Measurements from ENCODE around the gene SNAP91. TPM values are rescaled to one million over a fixed set of nuclear protein-coding genes. Genes with fewer than 3 reads are reported as not detected.
"Not testable (repeated sequence)": the region's sequence is repeated elsewhere in the genome, so short reads cannot be mapped to it uniquely, and the experiment has no call there.

The SNAP91 gene
- total RNA-seq, 3 donors from 2014 or later: 0.66 to 3.2 TPM; not detected in 1

DNA sequence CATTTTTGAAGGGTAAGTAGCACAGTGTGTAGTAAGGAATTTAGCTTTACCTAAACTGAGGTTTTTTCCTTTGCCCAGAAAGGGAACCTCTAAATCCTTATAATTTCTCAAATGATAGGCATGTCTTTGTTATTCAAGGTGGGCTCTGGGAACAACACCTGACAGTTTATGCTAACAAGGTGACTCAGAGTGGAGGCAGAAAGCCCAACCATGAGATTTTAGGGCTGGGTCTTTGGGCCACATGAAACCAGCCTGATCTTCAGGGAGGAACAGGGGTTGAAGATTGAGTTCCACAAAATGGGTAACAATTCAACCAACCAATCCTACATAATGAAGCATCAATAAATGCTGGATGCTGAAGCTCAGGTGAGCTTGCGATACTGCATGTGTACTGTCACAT lies 149.9 kb downstream of the SNAP91 start:
- DNase-seq (ENCODE audit: low spot score in 2 of 2): no peak
- Histone ChIP-seq H3K27me3 (no peaks in the 10 kb centered on the region), H3K4me3 (no peak overlapping the region), H3K4me1 (no peaks in the 10 kb centered on the region), H3K9me3 (no peaks in the 10 kb centered on the region), H3K27ac (no peak overlapping the region), H3K36me3 (no peaks in the 10 kb centered on the region)
- no peak for TF ChIP-seq POLR2AphosphoS5 (IDR thresholded peaks at IDR 0.05)
- no peak for TF ChIP-seq POLR2A (IDR thresholded peaks at IDR 0.05)
- TF ChIP-seq CTCF (IDR thresholded peaks at IDR 0.05): no peak
- intact Hi-C loops (cut with DNase I; ENCODE audit: low total_unique reads): no loop called here

DNA sequence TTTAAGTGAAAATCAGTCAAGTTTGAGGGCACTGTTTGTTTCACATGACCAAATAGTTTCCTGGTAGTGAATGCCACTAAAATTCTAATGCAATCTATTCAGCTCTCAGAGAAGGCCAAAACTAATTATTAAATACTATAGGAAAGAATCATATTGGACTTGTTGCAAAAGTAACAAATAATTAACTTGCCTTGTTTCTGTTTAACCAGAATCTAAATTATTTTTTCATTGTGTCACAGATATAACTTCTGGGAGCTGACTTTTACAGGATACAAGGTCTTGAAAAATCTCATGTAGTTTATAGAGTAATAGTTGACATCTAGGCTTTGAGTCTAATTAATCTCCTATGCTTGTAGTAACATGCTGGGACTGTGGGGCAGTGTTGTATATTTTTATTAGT lies 152.0 kb downstream of the SNAP91 start:
- no peaks in the 10 kb centered on the region for H3K9me3 ChIP-seq
- intact Hi-C loops (cut with DNase I; ENCODE audit: low total_unique reads): no loop called here
- H3K27me3 ChIP-seq: no peaks in the 10 kb centered on the region
- H3K4me3 ChIP-seq: no peak overlapping the region
- H3K27ac ChIP-seq: no peak overlapping the region
- TF ChIP-seq CTCF (IDR thresholded peaks at IDR 0.05) (no peak), POLR2AphosphoS5 (IDR thresholded peaks at IDR 0.05) (no peak), POLR2A (IDR thresholded peaks at IDR 0.05) (no peak)
- no peaks in the 10 kb centered on the region for H3K36me3 ChIP-seq
- no peaks in the 10 kb centered on the region for H3K4me1 ChIP-seq
- no peak for DNase-seq (ENCODE audit: low spot score in 2 of 2)

GRCh38 chr6:83551748-83552147 lies 157.2 kb downstream of the SNAP91 start:
- H3K4me3 ChIP-seq; H3K9me3 ChIP-seq; H3K27me3 ChIP-seq; H3K36me3 ChIP-seq; H3K27ac ChIP-seq; DNase-seq (ENCODE audit: low spot score in 2 of 2); intact Hi-C loops (cut with DNase I; ENCODE audit: low total_unique reads); H3K4me1 ChIP-seq: not testable (repeated sequence)

DNA sequence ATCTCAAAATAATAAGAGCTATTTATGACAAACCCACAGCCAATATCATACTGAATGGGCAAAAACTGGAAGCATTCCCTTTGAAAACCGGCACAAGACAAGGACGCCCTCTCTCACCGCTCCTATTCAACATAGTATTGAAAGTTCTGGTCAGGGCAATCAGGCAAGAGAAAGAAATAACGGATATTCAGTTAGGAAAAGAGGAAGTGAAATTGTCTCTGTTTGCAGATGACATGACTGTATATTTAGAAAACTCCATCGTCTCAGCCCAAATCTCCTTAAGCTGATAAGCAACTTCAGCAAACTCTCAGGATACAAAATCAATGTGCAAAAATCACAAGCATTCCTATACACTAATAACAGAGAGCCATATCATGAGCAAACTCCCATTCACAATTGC lies 158.4 kb downstream of the SNAP91 start:
- H3K4me1 ChIP-seq; intact Hi-C loops (cut with DNase I; ENCODE audit: low total_unique reads); H3K4me3 ChIP-seq; H3K27me3 ChIP-seq; H3K36me3 ChIP-seq; DNase-seq (ENCODE audit: low spot score in 2 of 2); H3K27ac ChIP-seq; H3K9me3 ChIP-seq: not testable (repeated sequence)

DNA sequence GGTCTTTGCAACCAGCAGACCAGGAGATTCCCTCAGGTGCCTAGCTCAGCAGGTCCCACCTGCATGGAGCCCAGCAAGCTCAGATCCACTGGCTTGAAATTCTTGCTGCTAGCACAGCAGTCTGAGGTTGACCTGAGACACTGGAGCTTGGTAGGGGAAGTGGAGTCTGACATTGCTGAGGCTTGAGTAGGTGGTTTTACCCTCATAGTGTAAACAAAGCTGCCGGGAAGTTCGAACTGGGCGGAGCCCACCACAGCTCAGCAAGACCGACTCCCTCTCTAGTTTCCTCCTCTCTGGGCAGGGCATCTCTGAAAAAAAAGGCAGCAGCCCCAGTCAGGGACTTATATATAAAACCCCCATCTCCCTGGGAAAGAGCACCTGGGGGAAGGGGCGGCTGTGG lies 162.3 kb downstream of the SNAP91 start:
- H3K4me3 ChIP-seq: no peak overlapping the region
- no peaks in the 10 kb centered on the region for H3K36me3 ChIP-seq
- TF ChIP-seq POLR2AphosphoS5 (IDR thresholded peaks at IDR 0.05) (no peak), POLR2A (IDR thresholded peaks at IDR 0.05) (no peak), CTCF (IDR thresholded peaks at IDR 0.05) (no peak)
- peaks cover 0 to 6% of the 10 kb centered on the region in 2 donors for H3K9me3 ChIP-seq
- DNase-seq (ENCODE audit: low spot score in 2 of 2): no peak
- H3K27me3 ChIP-seq: no peaks in the 10 kb centered on the region
- intact Hi-C loops (cut with DNase I; ENCODE audit: low total_unique reads): no loop called here
- no peaks in the 10 kb centered on the region for H3K4me1 ChIP-seq
- no peak overlapping the region for H3K27ac ChIP-seq

DNA sequence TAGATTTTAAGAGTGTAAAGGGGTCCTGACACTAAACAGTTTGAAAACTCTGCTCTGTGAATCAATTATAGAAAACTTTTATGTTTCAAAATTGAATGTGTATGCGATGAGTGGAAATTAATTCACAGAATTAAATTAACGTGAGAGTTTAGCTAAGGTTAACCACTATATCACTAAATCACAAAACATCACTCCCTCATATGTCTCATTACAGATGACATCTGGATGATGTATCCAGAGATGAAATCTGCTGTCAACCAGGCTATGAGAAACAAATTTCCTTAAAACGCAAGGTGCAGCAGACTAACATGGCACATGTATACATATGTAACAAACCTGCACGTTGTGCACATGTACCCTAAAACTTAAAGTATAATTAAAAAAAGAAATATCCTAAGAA lies 169.2 kb downstream of the SNAP91 start:
- no peak overlapping the region for H3K27ac ChIP-seq
- no peaks in the 10 kb centered on the region for H3K36me3 ChIP-seq
- TF ChIP-seq POLR2A (IDR thresholded peaks at IDR 0.05) (no peak), POLR2AphosphoS5 (IDR thresholded peaks at IDR 0.05) (no peak), CTCF (IDR thresholded peaks at IDR 0.05) (no peak)
- no peaks in the 10 kb centered on the region for H3K27me3 ChIP-seq
- intact Hi-C loops (cut with DNase I; ENCODE audit: low total_unique reads): no loop called here
- H3K4me1 ChIP-seq: no peaks in the 10 kb centered on the region
- DNase-seq (ENCODE audit: low spot score in 2 of 2): no peak
- no peak overlapping the region for H3K4me3 ChIP-seq
- no peaks in the 10 kb centered on the region for H3K9me3 ChIP-seq
